Measurements from ENCODE around the gene OXA1L.
"Not testable (repeated sequence)": the region's sequence is repeated elsewhere in the genome, so short reads cannot be mapped to it uniquely, and the experiment has no call there.

OXA1L gene

GRCh38 chr14:22766457-22767322 lies at the start of gene OXA1L:
Gene OXA1L (plus strand): TSS chr14:22766688. CDS start chr14:22766702, 14 bp downstream.
- DNase-seq, result peak; percentile 87

GRCh38 chr14:22718091-22718490 lies 48.4 kb upstream of the OXA1L start:
- DNase-seq, result no peak

- DNase-seq, result no peak
These were observed 45.3 kb upstream of the OXA1L start for GRCh38 chr14:22721213-22721612.

- DNase-seq, result no peak
These were observed 42.7 kb upstream of the OXA1L start for GRCh38 chr14:22723815-22724214.

- not testable (repeated sequence) for DNase-seq
These were observed 41.6 kb upstream of the OXA1L start for GRCh38 chr14:22724847-22725246.

GRCh38 chr14:22725374-22725773 lies 41.1 kb upstream of the OXA1L start:
- DNase-seq, result not testable (repeated sequence)

- no peak for DNase-seq
These were observed 40.5 kb upstream of the OXA1L start for GRCh38 chr14:22726012-22726411.

- not testable (repeated sequence) for DNase-seq
These were observed 34.4 kb upstream of the OXA1L start for GRCh38 chr14:22732062-22732461.

- no peak for DNase-seq
These were observed 32.7 kb upstream of the OXA1L start for GRCh38 chr14:22733829-22734228.

GRCh38 chr14:22735096-22735495 lies 31.4 kb upstream of the OXA1L start:
- DNase-seq, result no peak

GRCh38 chr14:22736384-22736783 lies 30.1 kb upstream of the OXA1L start:
- not testable (repeated sequence) for DNase-seq

GRCh38 chr14:22737052-22737451 lies 29.4 kb upstream of the OXA1L start:
- DNase-seq, result peak; percentile 1

GRCh38 chr14:22739423-22739822 lies 27.1 kb upstream of the OXA1L start:
- DNase-seq, result no peak

- no peak for DNase-seq
These were observed 26.5 kb upstream of the OXA1L start for GRCh38 chr14:22740020-22740419.

- DNase-seq, result no peak
These were observed 18.7 kb upstream of the OXA1L start for GRCh38 chr14:22747769-22748168.

- DNase-seq, result no peak
These were observed 18.3 kb upstream of the OXA1L start for GRCh38 chr14:22748206-22748605.

GRCh38 chr14:22748631-22749068 lies 17.8 kb upstream of the OXA1L start:
- DNase-seq, result no peak

GRCh38 chr14:22752422-22752821 lies 14.1 kb upstream of the OXA1L start:
- DNase-seq, result no peak

- DNase-seq, result no peak
These were observed 12.9 kb upstream of the OXA1L start for GRCh38 chr14:22753586-22753985.

GRCh38 chr14:22757972-22758650 lies 8.4 kb upstream of the OXA1L start:
- not testable (repeated sequence) for DNase-seq

GRCh38 chr14:22761734-22762133 lies 4.8 kb upstream of the OXA1L start:
- no peak for DNase-seq

- no peak for DNase-seq
These were observed 2.1 kb upstream of the OXA1L start for GRCh38 chr14:22764382-22764781.

GRCh38 chr14:22767323-22767589 lies 768 bp downstream of the OXA1L start:
- no peak for DNase-seq

GRCh38 chr14:22768947-22769346 lies 2.5 kb downstream of the OXA1L start:
- no peak for DNase-seq

Measured in stimulated activated CD4-positive, alpha-beta T cell treated with anti-CD3 and anti-CD28 coated beads, Interleukin-12 subunit alpha, Interleukin-12 subunit beta, amount 100 ng/mL, for 4 hours (primary cell).